GM12801 (cell line): ENCODE data around the gene LAMA5.

ENCODE experiments used
- CTCF ChIP-seq: IDR thresholded peaks from one replicate; pipeline ENCODE4 v1.5.1; 2011; ENCODE audit warnings: control low read depth; ENCODE audit not compliant: insufficient read length; ENCODE audit errors: extremely low read depth

LAMA5 gene

DNA sequence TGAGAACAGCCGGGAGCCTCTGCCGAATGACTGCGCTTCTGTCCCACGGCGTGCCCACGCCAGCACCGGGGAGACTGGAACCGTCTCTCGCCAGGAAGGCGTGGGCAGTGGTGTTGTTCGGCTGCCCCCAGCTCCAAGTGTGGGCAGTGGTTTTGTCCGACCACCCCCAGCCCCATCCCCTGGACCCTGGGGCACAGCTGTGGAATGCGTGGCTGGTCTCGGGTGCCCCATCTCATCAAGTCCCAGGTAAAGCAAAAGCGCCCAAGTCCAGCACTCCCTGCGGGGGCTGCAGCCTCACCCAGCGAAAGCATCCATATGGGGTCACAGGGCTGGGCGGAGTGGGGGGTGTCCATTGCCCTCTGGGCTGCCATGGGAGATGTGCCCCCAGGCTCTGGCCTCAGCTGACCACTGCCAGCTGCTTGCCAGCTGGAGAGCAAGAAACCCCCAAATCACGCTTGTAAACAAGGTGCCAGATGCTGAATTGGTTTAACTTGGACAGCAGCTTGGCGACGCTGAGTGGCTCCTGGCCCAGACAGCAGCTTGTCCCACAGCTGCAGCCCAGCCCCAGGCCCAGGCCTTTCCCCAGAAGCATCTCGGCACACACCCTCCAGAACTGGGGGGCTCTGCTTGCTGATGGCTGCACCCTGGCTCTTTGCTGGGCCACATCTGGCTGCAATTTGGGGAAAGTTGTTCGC lies 35.5 kb upstream of the LAMA5 start:
- no peak for TF ChIP-seq CTCF

- no peak for TF ChIP-seq CTCF
These were observed 34.2 kb upstream of the LAMA5 start for GRCh38 chr20:62401331-62401779.

DNA sequence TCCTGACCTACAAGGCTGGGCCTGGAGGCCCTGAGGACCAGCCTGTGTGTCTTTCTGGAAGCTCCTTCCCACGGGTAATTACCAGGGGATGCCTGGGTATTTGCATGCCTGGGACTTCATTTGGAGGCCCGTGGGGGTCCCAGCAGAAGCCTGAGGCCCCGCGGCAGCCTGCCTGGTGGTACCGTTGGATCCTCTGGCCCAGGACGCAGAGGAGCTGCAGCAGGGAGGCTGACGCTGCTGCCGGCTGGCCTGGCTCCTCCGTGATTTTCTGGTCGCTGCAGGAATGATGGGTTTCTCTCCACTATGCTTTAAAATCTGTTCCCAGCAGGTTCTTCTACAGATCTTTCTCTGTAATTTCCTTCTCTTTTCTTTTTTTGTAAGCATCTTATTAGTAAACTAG lies 33.4 kb upstream of the LAMA5 start:
- TF ChIP-seq CTCF, result no peak

DNA sequence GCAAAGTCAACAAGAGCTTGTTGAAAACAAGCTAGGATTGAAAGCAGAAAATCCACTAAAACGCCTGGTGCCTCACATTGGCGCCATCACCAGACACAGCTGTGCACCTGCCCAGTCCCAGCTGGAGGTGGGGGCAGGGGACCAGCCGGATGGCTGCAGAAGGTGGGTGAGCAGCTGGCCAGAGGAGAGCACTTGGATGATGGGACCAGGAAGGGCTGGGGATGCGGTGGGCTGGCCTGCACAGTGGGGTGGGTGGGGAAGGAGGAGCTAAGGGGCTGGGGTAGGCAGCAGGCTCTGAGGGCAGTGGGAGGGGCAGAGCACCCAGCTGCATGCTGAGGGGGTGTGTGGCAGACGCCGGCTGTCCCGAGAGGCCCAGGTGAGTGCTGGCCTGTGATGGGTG lies 32.9 kb upstream of the LAMA5 start:
- TF ChIP-seq CTCF, result no peak

DNA sequence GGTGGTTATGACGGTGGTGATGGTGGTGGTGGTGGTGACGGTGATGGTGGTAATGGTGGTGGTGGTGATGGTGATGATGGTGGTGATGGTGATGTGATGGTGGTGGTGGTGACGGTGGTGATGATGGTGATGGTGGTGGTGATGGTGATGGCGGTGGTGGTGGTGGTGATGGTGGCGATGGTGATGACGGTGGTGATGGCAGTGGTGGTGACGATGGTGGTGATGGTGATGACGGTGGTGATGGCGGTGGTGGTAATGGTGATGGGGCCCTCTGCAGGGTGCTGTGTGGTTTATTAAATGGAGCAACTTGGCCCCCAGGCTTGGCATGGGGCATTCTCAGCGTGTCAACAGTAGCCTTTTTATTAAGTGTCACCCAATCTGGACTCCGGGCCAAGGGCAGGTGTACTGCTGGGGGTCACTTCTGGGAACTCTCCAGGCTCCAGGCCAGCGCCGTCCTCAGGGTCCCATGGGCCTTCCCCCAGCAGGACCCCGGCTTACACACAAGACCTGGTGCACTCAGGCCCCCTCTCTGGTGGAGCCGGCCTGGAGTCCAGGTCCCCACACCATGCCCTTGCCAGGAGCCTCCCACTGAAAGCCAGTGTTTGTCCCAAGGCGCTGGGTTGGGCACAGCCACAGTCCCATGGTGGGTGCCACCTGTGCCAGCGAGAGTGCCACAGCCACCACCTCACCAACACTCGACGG lies 31.2 kb upstream of the LAMA5 start:
- TF ChIP-seq CTCF, result no peak

DNA sequence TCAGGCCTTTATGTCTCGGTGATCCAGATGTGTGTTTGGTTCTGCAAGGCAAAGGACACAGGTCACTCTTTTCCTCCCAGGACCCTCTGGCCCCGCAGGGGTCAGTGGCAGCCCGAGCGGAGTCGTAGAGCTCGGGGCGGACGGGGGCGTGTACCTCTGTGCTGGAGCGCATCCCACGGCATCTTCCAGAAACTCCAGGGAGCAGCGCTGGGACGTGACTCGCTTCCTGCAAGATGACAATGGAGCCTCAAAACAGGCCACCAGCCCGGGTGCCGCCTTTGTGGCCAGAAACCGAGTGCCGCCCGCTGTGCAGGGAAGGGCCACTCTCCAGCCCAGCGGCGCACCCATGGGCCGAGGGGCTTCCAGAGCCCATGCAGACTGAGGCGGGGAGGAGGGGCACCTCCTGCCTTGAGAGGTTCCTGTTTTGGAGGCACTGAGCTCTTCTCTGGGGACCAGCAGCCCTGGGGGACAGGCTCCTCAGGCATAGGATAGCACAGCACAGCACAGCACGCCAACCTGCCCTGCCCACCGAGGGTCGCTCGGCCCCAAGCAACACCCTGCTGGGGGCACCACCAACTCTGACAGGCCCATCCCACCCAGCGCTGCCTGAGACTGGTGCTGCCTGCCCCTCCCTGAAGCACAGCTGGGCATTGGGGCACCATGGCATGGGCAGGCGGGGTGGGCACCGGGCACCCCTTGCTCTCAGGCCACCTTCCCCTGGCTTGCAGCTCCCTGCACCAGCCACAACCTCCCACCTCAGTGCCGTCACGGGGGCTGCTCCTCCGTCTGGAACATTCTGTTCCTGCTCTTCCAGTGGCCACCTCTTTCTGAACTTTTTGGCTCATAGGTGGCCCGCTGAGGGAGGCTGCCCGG lies 29.5 kb upstream of the LAMA5 start:
- no peak for TF ChIP-seq CTCF

GRCh38 chr20:62395311-62396242 lies 28.5 kb upstream of the LAMA5 start:
- TF ChIP-seq CTCF, result no peak
